Measurements from ENCODE around the gene TNNI3K. TPM values are rescaled to one million over a fixed set of nuclear protein-coding genes. Genes with fewer than 3 reads are reported as not detected.
A peak's percentile ranks its signal among the peaks of the same experiment; 100 is the strongest.

TNNI3K gene
- total RNA-seq, 4 donors from 2014 or later: 0.19 TPM; not detected in 3

DNA sequence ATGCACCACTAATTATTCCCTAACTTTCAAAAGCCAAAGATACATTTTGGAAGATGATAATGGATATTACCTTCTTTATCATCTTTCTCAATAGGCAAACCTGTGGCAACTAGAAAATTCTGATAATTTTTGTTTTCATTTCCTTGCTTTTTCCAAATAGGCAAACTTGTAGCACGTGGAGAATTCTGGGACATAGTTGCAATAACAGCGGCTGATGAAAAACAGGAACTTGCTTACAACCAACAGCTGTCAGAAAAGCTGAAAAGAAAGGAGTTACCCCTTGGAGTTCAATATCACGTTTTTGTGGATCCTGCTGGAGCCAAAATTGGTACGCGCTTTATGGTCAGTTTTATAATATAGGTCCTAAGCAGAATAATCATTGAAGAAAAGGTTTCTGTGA is 35.7 kb upstream of the TNNI3K start:
- TF ChIP-seq, protein P1, sequence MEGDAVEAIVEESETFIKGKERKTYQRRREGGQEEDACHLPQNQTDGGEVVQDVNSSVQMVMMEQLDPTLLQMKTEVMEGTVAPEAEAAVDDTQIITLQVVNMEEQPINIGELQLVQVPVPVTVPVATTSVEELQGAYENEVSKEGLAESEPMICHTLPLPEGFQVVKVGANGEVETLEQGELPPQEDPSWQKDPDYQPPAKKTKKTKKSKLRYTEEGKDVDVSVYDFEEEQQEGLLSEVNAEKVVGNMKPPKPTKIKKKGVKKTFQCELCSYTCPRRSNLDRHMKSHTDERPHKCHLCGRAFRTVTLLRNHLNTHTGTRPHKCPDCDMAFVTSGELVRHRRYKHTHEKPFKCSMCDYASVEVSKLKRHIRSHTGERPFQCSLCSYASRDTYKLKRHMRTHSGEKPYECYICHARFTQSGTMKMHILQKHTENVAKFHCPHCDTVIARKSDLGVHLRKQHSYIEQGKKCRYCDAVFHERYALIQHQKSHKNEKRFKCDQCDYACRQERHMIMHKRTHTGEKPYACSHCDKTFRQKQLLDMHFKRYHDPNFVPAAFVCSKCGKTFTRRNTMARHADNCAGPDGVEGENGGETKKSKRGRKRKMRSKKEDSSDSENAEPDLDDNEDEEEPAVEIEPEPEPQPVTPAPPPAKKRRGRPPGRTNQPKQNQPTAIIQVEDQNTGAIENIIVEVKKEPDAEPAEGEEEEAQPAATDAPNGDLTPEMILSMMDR (IDR thresholded peaks at IDR 0.05): no peak
- TF ChIP-seq POLR2A (IDR thresholded peaks at IDR 0.05): no peak
- H3K27ac ChIP-seq: no peak overlapping the region
- DNase-seq: no peak
- WGBS, 2 donors: 72 to 81% methylated on average over 5 of the region's 5 CpGs
- H3K36me3 ChIP-seq: peaks cover 0 to 42% (median 0%) of the 10 kb centered on the region in 3 donors
- H3K27me3 ChIP-seq: no peaks in the 10 kb centered on the region
- H3K4me1 ChIP-seq: peaks cover 0 to 20% (median 0%) of the 10 kb centered on the region in 3 donors
- H3K9me3 ChIP-seq: no peaks in the 10 kb centered on the region
- intact Hi-C loops (cut with DNase I): no loop called here
- H3K4me3 ChIP-seq: peak overlapping the region in 1 of 4 donors; percentile 76

DNA sequence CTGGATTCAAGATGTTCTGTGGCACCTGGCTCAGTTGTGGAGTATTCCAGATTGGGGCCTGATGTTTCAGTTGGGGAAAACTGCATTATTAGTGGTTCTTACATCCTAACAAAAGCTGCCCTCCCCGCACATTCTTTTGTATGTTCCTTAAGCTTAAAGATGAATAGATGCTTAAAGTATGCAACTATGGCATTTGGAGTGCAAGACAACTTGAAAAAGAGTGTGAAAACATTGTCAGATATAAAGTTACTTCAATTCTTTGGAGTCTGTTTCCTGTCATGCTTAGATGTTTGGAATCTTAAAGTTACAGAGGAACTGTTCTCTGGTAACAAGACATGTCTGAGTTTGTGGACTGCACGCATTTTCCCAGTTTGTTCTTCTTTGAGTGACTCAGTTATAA is 29.9 kb upstream of the TNNI3K start:
- no peak for DNase-seq
- Histone ChIP-seq H3K9me3 (no peaks in the 10 kb centered on the region), H3K27me3 (no peaks in the 10 kb centered on the region), H3K27ac (no peak overlapping the region), H3K36me3 (peaks cover 0 to 80% (median 6%) of the 10 kb centered on the region in 3 donors), H3K4me1 (no peaks in the 10 kb centered on the region), H3K4me3 (no peak overlapping the region)
- 71 to 82% methylated on average over 2 of the region's 2 CpGs for WGBS, 2 donors
- TF ChIP-seq POLR2A (IDR thresholded peaks at IDR 0.05): no peak
- TF ChIP-seq, protein P1 (IDR thresholded peaks at IDR 0.05): no peak
- intact Hi-C loops (cut with DNase I): no loop called here

DNA sequence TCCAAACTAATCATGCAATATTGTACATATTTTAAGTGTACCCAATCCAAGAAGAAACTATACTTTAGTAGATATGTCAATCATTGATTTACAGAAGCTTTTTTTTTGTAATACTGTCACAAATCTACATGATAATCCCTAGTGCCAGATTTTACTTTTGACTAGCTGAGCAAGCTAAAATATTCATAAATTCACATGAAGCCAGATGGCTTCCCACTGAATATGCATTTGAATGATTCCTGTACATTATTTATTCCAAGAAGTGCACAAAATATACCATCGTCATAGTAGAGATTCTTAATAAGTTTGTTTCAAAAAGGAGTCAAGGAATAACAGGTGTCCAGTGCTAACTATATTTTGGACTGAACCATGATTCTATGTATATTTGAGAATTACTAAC is 20.0 kb upstream of the TNNI3K start:
- Histone ChIP-seq H3K36me3 (peaks cover 0 to under 1% (median 0%) of the 10 kb centered on the region in 3 donors), H3K4me1 (no peaks in the 10 kb centered on the region), H3K27ac (no peak overlapping the region), H3K27me3 (no peaks in the 10 kb centered on the region), H3K9me3 (no peaks in the 10 kb centered on the region), H3K4me3 (no peak overlapping the region)
- intact Hi-C loops (cut with DNase I): no loop called here
- no peak for DNase-seq
- 78 to 100% methylated on average over 1 of the region's 1 CpG for WGBS, 2 donors
- TF ChIP-seq, protein P1 (IDR thresholded peaks at IDR 0.05): no peak

DNA sequence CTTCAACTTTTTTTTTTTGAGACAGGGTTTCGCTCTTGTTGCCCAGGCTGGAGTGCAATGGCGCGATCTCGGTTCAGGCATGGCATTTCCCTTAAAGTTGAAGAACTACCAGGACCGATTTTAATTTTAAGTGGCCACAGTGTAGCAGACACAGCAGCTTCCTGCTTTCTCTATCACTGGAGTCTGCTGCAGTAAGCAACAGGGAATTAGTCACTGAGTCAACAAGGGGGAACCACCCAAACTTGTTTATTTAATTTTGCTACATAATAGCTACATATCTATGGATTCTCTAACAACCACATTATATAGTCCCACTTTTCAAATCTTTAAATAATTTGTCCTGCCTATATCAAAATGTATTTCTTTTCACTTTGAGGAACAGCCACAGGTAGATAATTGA is 12.5 kb upstream of the TNNI3K start:
- Histone ChIP-seq H3K27ac (no peak overlapping the region), H3K4me1 (no peaks in the 10 kb centered on the region), H3K36me3 (peaks cover 0 to 5% (median 0%) of the 10 kb centered on the region in 3 donors), H3K4me3 (no peak overlapping the region), H3K9me3 (peaks cover 0 to 21% (median 0%) of the 10 kb centered on the region in 3 donors), H3K27me3 (no peaks in the 10 kb centered on the region)
- TF ChIP-seq, protein P1 (IDR thresholded peaks at IDR 0.05): no peak
- TF ChIP-seq POLR2A (IDR thresholded peaks at IDR 0.05): no peak
- intact Hi-C loops (cut with DNase I): no loop called here
- no peak for DNase-seq
- WGBS, 2 donors: 83 to 88% methylated on average over 5 of the region's 5 CpGs

DNA sequence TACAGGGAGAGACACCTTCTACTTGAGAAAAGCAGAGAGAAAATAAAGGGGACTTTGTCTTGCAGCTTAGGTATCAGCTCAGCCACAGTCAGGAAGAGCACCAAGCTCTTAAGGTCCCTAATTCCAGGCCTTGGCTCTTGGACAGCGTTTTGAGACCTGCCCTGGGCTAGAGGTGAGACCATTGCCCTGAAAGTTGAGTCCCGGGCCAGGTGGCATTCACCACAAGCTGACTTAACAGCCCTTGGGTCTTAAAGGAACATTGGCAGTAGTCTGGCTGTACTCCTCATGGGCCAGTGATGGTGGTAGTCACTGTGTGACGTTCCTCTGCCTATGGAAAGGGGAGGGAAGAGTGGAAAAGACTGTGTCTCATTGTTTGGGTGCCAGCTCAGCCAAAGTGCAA is 11.7 kb upstream of the TNNI3K start:
- Histone ChIP-seq H3K36me3 (peaks cover 0 to 5% (median 0%) of the 10 kb centered on the region in 3 donors), H3K27ac (no peak overlapping the region), H3K4me3 (no peak overlapping the region), H3K27me3 (no peaks in the 10 kb centered on the region), H3K4me1 (no peaks in the 10 kb centered on the region), H3K9me3 (peaks cover 0 to 21% (median 0%) of the 10 kb centered on the region in 3 donors)
- TF ChIP-seq, protein P1 (IDR thresholded peaks at IDR 0.05): no peak
- TF ChIP-seq POLR2A (IDR thresholded peaks at IDR 0.05): no peak
- no peak for DNase-seq
- intact Hi-C loops (cut with DNase I): no loop called here
- 68 to 73% methylated on average over 3 of the region's 3 CpGs for WGBS, 2 donors
